ENCODE measurements around the gene FASTKD2. TPM values are rescaled to one million over a fixed set of nuclear protein-coding genes. Genes with fewer than 3 reads are reported as not detected.

Gene FASTKD2
- total RNA-seq (2014; rRNA removed; shearing (Covaris generic)) = 52.0 and 55.6 TPM in 2 replicates
- 53.8 and 71.7 TPM in 2 replicates for polyA plus RNA-seq (2014; cell fraction: nucleus; rRNA removed)

- peak; percentile 90 for DNase-seq (ENCODE audit: extremely low read depth, low read depth)
Measured at GRCh38 chr2:206765242-206766056, at the start of gene FASTKD2, which contains the start of gene MDH1B. TSS of gene FASTKD2 (plus strand) at chr2:206765606. CDS start at chr2:206766694, 1,088 bp downstream. TSS of gene MDH1B (minus strand) at chr2:206765328. CDS start at chr2:206765271, 57 bp downstream.

- DNase-seq (ENCODE audit: extremely low read depth, low read depth) = no peak
Measured at GRCh38 chr2:206716623-206717022, 48.8 kb upstream of the FASTKD2 start.

GRCh38 chr2:206718296-206718695 is 47.1 kb upstream of the FASTKD2 start, which contains the start of gene DYTN:
TSS of gene DYTN (minus strand) at chr2:206718396. CDS start at chr2:206718279, 117 bp downstream.
- no peak for DNase-seq (ENCODE audit: extremely low read depth, low read depth)

GRCh38 chr2:206721256-206721920 is 44.0 kb upstream of the FASTKD2 start:
- DNase-seq (ENCODE audit: extremely low read depth, low read depth) = no peak

- no peak for DNase-seq (ENCODE audit: extremely low read depth, low read depth)
Measured at GRCh38 chr2:206723288-206723687, 42.1 kb upstream of the FASTKD2 start.

- DNase-seq (ENCODE audit: extremely low read depth, low read depth) = no peak
Measured at GRCh38 chr2:206727287-206727686, 38.1 kb upstream of the FASTKD2 start.

- no peak for DNase-seq (ENCODE audit: extremely low read depth, low read depth)
Measured at GRCh38 chr2:206728277-206729199, 36.9 kb upstream of the FASTKD2 start.

GRCh38 chr2:206733341-206733740 is 32.1 kb upstream of the FASTKD2 start:
- DNase-seq (ENCODE audit: extremely low read depth, low read depth) = no peak

GRCh38 chr2:206736935-206737334 is 28.5 kb upstream of the FASTKD2 start:
- no peak for DNase-seq (ENCODE audit: extremely low read depth, low read depth)

GRCh38 chr2:206739271-206739670 is 26.1 kb upstream of the FASTKD2 start:
- no peak for DNase-seq (ENCODE audit: extremely low read depth, low read depth)

GRCh38 chr2:206740800-206741199 is 24.6 kb upstream of the FASTKD2 start:
- no peak for DNase-seq (ENCODE audit: extremely low read depth, low read depth)

- no peak for DNase-seq (ENCODE audit: extremely low read depth, low read depth)
Measured at GRCh38 chr2:206756816-206757215, 8.6 kb upstream of the FASTKD2 start.

GRCh38 chr2:206764673-206765241 is 649 bp upstream of the FASTKD2 start:
- DNase-seq (ENCODE audit: extremely low read depth, low read depth) = no peak

- DNase-seq (ENCODE audit: extremely low read depth, low read depth) = no peak
Measured at GRCh38 chr2:206766057-206766930, 888 bp downstream of the FASTKD2 start.

GRCh38 chr2:206774871-206775270 is 9.5 kb downstream of the FASTKD2 start:
- no peak for DNase-seq (ENCODE audit: extremely low read depth, low read depth)

GRCh38 chr2:206776432-206776831 is 11.0 kb downstream of the FASTKD2 start:
- DNase-seq (ENCODE audit: extremely low read depth, low read depth) = no peak

- no peak for DNase-seq (ENCODE audit: extremely low read depth, low read depth)
Measured at GRCh38 chr2:206780671-206781070, 15.3 kb downstream of the FASTKD2 start.

- DNase-seq (ENCODE audit: extremely low read depth, low read depth) = no peak
Measured at GRCh38 chr2:206783718-206784117, 18.3 kb downstream of the FASTKD2 start.
